GM18517 (cell line): ENCODE results near the gene RBAK.
A peak's percentile ranks its signal among the peaks of the same experiment; 100 is the strongest.
"Not testable (repeated sequence)": the region's sequence is repeated elsewhere in the genome, so short reads cannot be mapped to it uniquely, and the experiment has no call there.

Experiments
- ATAC-seq: cut with Tn5 transposase; IDR thresholded peaks from one replicate; pipeline ENCODE4 v1.9.1; 2021; ENCODE audit warnings: mild to moderate bottlenecking, moderate library complexity; ENCODE audit not compliant: unreplicated experiment

RBAK gene

GRCh38 chr7:5045558-5046396 lies at the start of gene RBAK:
RBAK (plus strand) TSS chr7:5045860; CDS start chr7:5048077, 2,217 bp downstream.
- peak; percentile 99 for ATAC-seq

DNA sequence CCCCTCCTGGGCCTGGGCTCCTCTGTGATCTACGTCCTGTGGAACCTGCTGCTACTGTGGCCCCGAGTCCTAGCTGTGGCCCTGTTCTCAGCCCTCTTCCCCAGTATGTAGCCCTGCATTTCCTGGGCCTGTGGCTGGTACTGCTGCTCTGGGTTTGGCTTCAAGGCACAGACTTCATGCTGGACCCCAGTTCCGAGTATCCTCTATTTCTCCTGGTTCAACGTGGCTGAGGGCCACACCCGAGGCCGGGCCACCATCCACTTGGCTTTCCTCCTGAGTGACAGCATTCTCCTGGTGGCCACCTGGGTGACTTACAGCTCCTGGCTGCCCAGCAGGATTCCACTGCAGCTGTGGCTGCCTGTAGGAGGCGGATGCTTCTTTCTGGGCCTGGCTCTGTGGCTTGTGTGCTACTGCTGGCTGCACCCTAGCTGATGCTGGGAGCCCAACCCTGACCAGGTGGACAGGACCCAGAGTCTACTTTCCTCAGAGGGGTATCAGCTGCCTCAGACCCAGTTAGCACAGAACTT lies 48.9 kb upstream of the RBAK start:
- ATAC-seq, result no peak

DNA sequence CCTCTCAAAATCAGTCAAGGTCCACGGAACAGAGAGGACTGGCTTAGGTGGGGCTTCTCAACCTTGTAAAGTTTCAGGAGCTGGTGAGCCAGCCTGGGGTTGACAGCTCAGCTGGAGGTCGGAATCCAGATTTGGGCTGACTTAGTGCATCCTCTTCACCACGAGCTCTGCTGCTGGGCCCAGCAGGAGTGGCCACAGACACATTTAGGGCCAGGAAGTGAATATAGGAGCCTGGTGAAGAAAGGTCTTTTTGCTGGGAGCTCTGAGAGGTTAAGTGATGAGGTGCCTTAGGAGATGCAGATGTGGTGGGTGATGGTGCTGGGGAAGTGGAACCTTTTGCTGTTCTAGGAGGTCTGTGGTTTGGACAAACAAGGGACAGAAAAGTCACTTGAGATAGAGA lies 47.4 kb upstream of the RBAK start:
- no peak for ATAC-seq

- no peak for ATAC-seq
These were observed 46.8 kb upstream of the RBAK start for GRCh38 chr7:4998910-4999309.

DNA sequence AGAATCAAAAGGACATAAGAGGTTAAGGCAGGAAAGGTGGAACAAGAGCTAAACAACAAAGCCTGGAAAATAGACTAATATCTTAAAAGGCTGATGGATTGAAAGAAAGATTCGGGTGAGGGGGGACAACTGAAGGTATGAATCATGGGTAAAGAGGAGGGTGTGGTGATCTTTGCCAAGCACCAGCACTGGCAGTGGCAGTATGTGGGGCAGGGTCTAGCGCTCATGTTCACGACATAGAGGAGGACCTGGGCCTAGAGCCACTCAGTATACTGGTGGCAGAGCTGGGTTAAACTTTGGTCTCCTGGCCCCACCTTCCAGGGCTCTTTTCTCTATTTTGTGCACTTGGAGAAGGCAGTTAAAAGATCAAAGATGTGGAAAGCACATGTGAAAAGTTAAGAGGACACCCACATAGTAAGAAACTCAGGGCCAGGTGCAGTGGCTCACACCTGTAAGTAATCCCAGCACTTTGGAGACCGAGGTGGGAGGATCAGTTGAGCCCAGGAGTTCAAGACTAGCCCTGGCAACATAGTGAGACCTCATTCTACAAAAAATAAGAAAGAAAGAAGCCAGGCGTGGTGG lies 46.2 kb upstream of the RBAK start:
- ATAC-seq, result no peak

- no peak for ATAC-seq
These were observed 44.7 kb upstream of the RBAK start for GRCh38 chr7:5001003-5001402.

DNA sequence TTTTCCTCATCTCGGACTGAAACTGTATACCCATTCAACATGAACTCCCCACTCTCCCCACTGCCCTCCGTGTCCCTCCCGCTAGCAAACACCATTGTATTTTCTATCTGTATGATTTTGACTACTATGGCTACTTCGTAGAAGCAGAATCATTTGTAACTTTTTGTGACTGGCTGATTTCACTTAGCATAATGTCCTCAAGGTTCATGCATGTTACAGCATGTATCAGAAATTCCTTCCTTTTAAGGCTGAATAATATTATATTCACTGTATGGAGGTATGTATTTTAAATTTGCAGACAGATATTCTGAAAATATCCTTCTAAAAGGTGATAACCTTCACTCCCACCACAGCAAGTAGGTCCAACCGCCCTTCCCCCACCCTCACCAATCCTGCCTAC lies 43.7 kb upstream of the RBAK start:
- no peak for ATAC-seq

- ATAC-seq, result no peak
These were observed 40.6 kb upstream of the RBAK start for GRCh38 chr7:5005066-5005465.

DNA sequence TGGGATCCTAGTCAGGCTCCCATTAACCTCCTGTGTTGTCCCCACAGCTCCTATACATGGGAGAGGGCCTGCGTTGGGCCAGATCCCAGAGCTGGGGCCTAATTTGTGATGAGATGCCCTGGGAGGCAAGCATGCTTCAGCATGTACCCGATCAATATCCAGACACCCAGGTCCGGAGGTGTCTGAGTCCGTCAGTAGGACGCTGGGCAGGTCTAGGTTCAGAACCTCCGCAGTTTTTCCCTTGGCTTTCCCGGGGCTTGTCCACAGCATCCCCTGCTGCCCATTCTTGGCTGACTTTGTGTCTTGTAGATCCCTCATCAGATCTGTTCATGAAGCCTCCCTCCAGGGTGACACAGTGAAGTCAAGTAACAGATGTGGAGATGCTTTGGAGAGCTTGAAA lies 32.7 kb upstream of the RBAK start:
- ATAC-seq, result no peak

GRCh38 chr7:5015936-5016335 lies 29.7 kb upstream of the RBAK start:
- not testable (repeated sequence) for ATAC-seq

- ATAC-seq, result not testable (repeated sequence)
These were observed 28.0 kb upstream of the RBAK start for GRCh38 chr7:5017626-5018025.

- no peak for ATAC-seq
These were observed 25.6 kb upstream of the RBAK start for GRCh38 chr7:5020098-5020497.

DNA sequence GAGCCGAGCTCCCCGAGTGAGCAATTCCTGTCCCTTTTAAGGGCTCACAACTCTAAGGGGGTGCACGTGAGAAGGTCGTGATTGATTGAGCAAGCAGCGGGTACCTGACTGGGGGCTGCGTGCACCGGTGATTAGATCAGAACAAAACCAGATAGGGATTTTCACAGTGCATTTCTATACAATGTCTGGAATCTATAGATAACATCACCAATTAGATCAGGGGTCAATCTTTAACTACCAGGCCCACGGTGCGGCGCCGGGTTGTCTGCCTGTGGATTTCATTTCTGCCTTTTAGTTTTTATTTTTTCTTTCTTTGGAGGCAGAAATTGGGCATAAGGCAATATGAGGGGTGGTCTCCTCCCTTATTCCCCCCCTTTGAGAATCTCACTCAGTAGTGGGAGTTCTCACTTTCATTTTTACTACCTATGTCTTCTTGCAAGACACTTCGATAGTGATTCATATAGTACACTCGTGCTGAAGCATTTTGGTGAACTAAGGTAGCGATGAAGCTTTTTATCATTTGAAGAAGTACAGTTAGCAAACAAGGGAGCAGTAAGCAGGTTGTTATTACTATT lies 24.6 kb upstream of the RBAK start:
- ATAC-seq, result not testable (repeated sequence)

GRCh38 chr7:5023626-5024025 lies 22.0 kb upstream of the RBAK start:
- not testable (repeated sequence) for ATAC-seq

DNA sequence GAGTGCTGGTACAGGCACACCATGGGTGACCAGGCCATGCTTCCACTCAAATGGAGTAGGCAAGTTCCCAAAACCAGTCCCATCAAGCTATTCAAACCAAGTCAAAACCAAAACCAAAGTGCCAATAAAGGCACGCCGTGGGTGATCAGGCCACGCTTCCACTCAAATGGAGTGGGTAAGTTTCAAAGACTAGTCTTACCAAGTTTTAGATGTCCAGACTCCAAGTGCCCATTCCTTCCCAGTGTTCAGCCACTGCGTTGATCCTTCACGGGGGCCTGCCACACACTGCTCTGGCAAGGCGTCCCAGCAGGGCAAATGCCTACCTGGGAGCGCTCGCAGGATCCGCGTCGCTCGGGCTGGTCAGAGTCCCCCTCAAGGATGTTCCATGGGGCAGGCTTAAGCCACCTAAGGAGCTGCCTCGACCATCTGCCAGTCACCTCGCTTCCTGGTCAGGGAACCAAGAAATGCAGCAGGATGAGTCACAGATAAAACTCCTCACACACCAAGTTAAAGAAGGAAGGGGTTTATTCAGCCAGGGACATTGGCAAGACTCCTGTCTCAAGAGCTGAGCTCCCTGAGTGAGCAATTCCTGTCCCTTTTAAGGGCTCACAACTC lies 17.8 kb upstream of the RBAK start:
- ATAC-seq, result not testable (repeated sequence)

- not testable (repeated sequence) for ATAC-seq
These were observed 12.5 kb upstream of the RBAK start for GRCh38 chr7:5033186-5033585.

- no peak for ATAC-seq
These were observed 10.4 kb upstream of the RBAK start for GRCh38 chr7:5035276-5035675.

DNA sequence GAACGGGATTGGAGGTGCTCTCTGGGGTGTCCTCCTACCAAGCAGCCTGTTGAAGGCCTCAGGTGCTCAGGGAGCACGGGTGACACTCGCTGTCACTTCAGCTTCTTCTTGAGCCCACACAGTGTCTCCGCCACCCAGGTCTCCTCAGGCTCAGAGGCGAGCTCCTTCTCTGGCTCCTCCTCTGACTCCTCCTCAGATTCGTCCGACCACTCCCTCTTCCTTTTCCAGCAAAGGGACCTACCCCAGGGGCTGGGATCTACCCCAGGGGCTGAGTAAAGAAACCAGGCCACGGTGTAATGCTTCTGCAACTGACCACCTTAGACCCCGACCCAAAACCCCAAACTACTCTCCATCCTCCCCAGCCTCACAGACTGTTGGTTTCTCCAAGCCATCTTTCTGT lies 9.2 kb upstream of the RBAK start:
- ATAC-seq, result no peak

GRCh38 chr7:5041047-5041446 lies 4.6 kb upstream of the RBAK start:
- no peak for ATAC-seq

DNA sequence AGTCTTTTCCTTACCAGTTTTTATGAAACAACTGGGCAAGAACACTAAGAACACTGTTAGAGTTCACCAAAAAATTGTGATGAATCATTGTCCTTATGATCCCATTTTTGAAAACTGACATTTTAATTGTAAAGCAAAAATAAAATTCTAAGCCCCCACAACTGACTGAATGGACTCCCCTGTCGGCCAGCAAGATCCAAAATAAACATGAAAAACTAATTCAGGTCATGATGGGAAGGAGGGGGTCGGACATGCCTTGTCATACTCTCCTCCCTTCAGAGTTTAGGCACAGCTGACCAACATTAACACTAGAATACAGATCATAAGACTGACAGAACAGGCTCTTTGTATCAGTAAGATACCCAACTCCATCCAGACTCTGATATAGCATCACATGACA lies 2.0 kb upstream of the RBAK start:
- no peak for ATAC-seq

GRCh38 chr7:5046397-5046732 lies 705 bp downstream of the RBAK start:
- ATAC-seq, result not testable (repeated sequence)

DNA sequence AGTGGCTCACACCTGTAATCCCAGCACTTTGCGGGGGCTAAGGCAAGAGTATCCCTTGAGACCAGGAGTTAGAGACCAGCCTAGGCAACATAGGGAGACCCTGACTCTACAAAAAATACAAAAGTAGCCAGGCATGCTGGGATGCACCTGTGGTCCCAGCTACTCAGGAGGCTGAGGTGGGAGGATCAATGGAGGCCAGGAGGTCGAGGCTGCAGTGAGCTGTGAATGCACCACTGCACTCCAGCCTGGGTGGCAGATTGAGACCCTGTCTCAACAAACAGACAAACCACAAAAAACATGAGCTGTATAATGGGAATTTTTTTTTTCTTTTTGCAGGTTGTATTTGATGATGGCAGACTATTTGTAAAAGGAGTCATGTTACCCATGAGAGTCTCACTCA lies 1.5 kb downstream of the RBAK start:
- ATAC-seq, result not testable (repeated sequence)
